Measurements from ENCODE around the gene SF3A2. TPM values are rescaled to one million over a fixed set of nuclear protein-coding genes. Genes with fewer than 3 reads are reported as not detected.

Gene SF3A2
- total and polyA plus RNA-seq, 2 experiments from 2014 or later: 21.2 to 75.3 TPM

DNA sequence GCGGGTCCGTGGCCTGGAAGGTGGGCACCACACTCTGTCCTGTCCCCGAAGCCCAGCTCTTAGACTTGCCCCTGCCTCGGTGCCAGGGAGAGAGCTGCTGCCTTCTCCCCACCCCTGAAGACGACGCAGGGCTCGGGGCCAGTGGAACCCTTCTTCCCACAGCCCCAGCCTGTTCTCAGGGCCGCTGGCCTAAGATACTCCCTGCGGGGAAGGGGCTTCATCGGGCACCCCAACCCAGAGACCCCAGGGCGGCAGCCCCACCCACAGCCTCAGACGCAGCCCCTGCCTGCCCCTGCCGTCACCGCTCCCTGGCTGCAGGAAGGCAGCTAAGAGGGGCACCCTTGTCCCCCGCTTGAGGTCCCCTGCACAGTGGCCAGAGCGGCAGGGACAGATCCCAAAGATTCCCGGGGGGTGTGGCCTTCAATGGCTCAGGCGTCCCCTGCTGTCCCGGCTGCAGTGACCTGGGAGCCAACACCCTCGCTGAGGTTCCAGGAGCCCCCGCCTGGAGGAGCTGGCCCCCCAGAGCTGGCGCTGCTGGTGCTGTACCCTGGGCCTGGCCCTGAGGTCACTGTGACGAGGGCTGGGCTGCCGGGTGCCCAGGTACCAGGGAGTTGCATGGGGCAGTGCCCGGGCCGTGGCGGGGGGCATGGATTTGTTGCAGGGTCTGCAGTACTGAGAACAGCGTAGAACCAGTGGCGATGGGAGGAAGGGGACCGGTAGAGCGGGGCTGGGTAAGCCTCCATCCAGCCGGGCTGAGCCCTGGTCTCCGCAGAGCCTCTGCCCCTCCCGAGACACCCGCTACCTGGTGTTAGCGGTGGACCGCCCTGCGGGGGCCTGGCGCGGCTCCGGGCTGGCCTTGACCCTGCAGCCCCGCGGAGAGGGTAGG lies 13.5 kb downstream of the SF3A2 start:
- WGBS (ENCODE audit: low lambda C conversion rate, missing lambda C conversion rate): 92% methylated on average over 29 of the region's 43 CpGs
- H3K79me2 ChIP-seq: peaks cover 5% of the 10 kb centered on the region
- H3K27me3 ChIP-seq: no peaks in the 10 kb centered on the region

DNA sequence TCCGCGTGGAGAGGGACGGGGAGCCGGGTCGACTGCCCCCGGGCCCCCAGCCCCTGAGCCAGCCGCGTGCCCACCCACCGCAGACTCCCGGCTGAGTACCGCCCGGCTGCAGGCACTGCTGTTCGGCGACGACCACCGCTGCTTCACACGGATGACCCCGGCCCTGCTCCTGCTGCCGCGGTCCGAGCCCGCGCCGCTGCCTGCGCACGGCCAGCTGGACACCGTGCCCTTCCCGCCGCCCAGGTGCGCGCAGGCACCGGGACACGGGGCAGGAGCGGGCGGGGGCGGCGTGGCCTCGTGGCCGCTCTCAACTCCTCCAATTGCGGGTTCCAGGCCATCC lies 14.1 kb downstream of the SF3A2 start:
- Histone ChIP-seq H2AFZ (no peak overlapping the region), H3K4me2 (no peak overlapping the region), H3K27ac (no peak overlapping the region), H3K4me1 (ENCODE audit: insufficient read depth) (peaks cover 13% of the 10 kb centered on the region), H3K9me2 (replicated peaks; ENCODE audit: insufficient read depth) (no peaks in the 10 kb centered on the region), H3K9me3 (ENCODE audit: low read depth) (no peaks in the 10 kb centered on the region), H3K27me3 (no peaks in the 10 kb centered on the region), H3K79me2 (no peaks in the 10 kb centered on the region), H3K36me3 (replicated peaks; ENCODE audit: insufficient read depth, low read depth) (no peaks in the 10 kb centered on the region), H4K20me1 (ENCODE audit: insufficient read depth, poor library complexity, severe bottlenecking) (no peaks in the 10 kb centered on the region), H3K4me3 (no peak overlapping the region)
- no peak for DNase-seq (ENCODE audit: low spot score)
- TF ChIP-seq, protein P1, sequence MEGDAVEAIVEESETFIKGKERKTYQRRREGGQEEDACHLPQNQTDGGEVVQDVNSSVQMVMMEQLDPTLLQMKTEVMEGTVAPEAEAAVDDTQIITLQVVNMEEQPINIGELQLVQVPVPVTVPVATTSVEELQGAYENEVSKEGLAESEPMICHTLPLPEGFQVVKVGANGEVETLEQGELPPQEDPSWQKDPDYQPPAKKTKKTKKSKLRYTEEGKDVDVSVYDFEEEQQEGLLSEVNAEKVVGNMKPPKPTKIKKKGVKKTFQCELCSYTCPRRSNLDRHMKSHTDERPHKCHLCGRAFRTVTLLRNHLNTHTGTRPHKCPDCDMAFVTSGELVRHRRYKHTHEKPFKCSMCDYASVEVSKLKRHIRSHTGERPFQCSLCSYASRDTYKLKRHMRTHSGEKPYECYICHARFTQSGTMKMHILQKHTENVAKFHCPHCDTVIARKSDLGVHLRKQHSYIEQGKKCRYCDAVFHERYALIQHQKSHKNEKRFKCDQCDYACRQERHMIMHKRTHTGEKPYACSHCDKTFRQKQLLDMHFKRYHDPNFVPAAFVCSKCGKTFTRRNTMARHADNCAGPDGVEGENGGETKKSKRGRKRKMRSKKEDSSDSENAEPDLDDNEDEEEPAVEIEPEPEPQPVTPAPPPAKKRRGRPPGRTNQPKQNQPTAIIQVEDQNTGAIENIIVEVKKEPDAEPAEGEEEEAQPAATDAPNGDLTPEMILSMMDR (IDR thresholded peaks at IDR 0.05; ENCODE audit: poor library complexity): no peak
- TF ChIP-seq EZH2 (IDR thresholded peaks at IDR 0.05; ENCODE audit: borderline replicate concordance): no peak
- no peak for TF ChIP-seq EZH2phosphoT487 (IDR thresholded peaks at IDR 0.05; ENCODE audit: low read depth, severe bottlenecking, unreplicated experiment)
- WGBS (ENCODE audit: low lambda C conversion rate, missing lambda C conversion rate): over 99% methylated on average over 27 of the region's 40 CpGs

More for the DNA sequence above, 13.5 kb downstream of the SF3A2 start:
- no peaks in the 10 kb centered on the region for H3K36me3 ChIP-seq (replicated peaks; ENCODE audit: insufficient read depth, low read depth)
- no peak for DNase-seq (ENCODE audit: low spot score)
- H3K27ac ChIP-seq: no peak overlapping the region
- no peak overlapping the region for H2AFZ ChIP-seq
- H3K9me3 ChIP-seq (ENCODE audit: low read depth): no peaks in the 10 kb centered on the region
- TF ChIP-seq EZH2phosphoT487 (IDR thresholded peaks at IDR 0.05; ENCODE audit: low read depth, severe bottlenecking, unreplicated experiment) (no peak), EZH2 (IDR thresholded peaks at IDR 0.05; ENCODE audit: borderline replicate concordance) (no peak)
- TF ChIP-seq, protein P1 (IDR thresholded peaks at IDR 0.05; ENCODE audit: poor library complexity): no peak
- H3K4me3 ChIP-seq: no peak overlapping the region
- H3K4me1 ChIP-seq (ENCODE audit: insufficient read depth): peaks cover 13% of the 10 kb centered on the region
- peaks cover 3% of the 10 kb centered on the region for H4K20me1 ChIP-seq (ENCODE audit: insufficient read depth, poor library complexity, severe bottlenecking)
- no peaks in the 10 kb centered on the region for H3K9me2 ChIP-seq (replicated peaks; ENCODE audit: insufficient read depth)
- no peak overlapping the region for H3K4me2 ChIP-seq

DNA sequence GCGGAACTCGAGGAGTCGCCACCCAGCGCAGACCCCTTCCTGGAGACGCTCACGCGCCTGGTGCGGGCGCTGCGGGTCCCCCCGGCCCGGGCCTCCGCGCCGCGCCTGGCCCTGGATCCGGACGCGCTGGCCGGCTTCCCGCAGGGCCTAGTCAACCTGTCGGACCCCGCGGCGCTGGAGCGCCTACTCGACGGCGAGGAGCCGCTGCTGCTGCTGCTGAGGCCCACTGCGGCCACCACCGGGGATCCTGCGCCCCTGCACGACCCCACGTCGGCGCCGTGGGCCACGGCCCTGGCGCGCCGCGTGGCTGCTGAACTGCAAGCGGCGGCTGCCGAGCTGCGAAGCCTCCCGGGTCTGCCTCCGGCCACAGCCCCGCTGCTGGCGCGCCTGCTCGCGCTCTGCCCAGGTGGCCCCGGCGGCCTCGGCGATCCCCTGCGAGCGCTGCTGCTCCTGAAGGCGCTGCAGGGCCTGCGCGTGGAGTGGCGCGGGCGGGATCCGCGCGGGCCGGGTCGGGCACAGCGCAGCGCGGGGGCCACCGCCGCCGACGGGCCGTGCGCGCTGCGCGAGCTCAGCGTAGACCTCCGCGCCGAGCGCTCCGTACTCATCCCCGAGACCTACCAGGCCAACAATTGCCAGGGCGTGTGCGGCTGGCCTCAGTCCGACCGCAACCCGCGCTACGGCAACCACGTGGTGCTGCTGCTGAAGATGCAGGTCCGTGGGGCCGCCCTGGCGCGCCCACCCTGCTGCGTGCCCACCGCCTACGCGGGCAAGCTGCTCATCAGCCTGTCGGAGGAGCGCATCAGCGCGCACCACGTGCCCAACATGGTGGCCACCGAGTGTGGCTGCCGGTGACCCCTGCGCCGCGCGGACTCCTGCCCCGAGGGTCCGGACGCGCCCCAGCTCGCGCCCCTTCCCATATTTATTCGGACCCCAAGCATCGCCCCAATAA lies 14.8 kb downstream of the SF3A2 start:
- Histone ChIP-seq H2AFZ (no peak overlapping the region), H3K4me2 (no peak overlapping the region), H3K79me2 (no peaks in the 10 kb centered on the region), H3K9me2 (replicated peaks; ENCODE audit: insufficient read depth) (no peaks in the 10 kb centered on the region), H3K36me3 (replicated peaks; ENCODE audit: insufficient read depth, low read depth) (no peaks in the 10 kb centered on the region), H3K27ac (no peak overlapping the region), H3K9me3 (ENCODE audit: low read depth) (no peaks in the 10 kb centered on the region), H3K27me3 (no peaks in the 10 kb centered on the region), H3K4me1 (ENCODE audit: insufficient read depth) (peaks cover 13% of the 10 kb centered on the region), H3K4me3 (no peak overlapping the region), H4K20me1 (ENCODE audit: insufficient read depth, poor library complexity, severe bottlenecking) (no peaks in the 10 kb centered on the region)
- no peak for DNase-seq (ENCODE audit: low spot score)
- no peak for TF ChIP-seq EZH2phosphoT487 (IDR thresholded peaks at IDR 0.05; ENCODE audit: low read depth, severe bottlenecking, unreplicated experiment)
- TF ChIP-seq, protein P1 (IDR thresholded peaks at IDR 0.05; ENCODE audit: poor library complexity): no peak
- TF ChIP-seq EZH2 (IDR thresholded peaks at IDR 0.05; ENCODE audit: borderline replicate concordance): no peak
- WGBS (ENCODE audit: low lambda C conversion rate, missing lambda C conversion rate): over 99% methylated on average over 99 of the region's 125 CpGs

Measured in hepatocyte (in vitro differentiated cells).